ENCODE data around the gene MCM7.
A peak's percentile ranks its signal among the peaks of the same experiment; 100 is the strongest.

DNA sequence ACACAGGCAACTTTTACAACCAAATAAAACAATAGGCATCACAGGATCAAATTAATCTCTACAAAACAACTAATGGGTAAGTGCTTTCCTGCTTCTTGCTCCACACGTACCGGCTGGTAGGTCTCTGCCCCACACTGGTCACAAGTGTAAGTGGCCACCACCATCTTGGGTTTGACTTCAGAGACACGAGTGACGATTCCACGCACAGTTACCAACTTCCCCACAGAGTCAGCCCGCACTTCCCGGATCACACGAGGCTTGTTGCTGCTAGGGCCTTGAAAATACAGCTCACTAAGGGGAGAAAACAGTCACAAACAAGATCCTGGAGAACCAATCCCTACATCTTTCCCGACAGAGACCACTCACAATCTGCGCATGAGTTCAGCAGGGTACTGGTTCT lies 2.3 kb downstream of the MCM7 start:
- 0 out of 2 replicates have a peak, but pooled peaks have one; percentile 23 for TF ChIP-seq RBFOX2 (IDR thresholded peaks at IDR 0.05; ENCODE audit: low read depth, low read length)
- no peak for TF ChIP-seq ARHGAP35 (CRISPR knock-in tag; IDR thresholded peaks at IDR 0.05; ENCODE audit: borderline replicate concordance)
- TF ChIP-seq, protein P1, sequence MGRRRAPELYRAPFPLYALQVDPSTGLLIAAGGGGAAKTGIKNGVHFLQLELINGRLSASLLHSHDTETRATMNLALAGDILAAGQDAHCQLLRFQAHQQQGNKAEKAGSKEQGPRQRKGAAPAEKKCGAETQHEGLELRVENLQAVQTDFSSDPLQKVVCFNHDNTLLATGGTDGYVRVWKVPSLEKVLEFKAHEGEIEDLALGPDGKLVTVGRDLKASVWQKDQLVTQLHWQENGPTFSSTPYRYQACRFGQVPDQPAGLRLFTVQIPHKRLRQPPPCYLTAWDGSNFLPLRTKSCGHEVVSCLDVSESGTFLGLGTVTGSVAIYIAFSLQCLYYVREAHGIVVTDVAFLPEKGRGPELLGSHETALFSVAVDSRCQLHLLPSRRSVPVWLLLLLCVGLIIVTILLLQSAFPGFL (CRISPR knock-in tag; IDR thresholded peaks at IDR 0.05) = no peak
- TF ChIP-seq FOXP1 (IDR thresholded peaks at IDR 0.05) = no peak
- no peak for TF ChIP-seq FOXP1 (CRISPR knock-in tag; IDR thresholded peaks at IDR 0.05)
- no peak for TF ChIP-seq BRCA1 (CRISPR knock-in tag; IDR thresholded peaks at IDR 0.05)
- TF ChIP-seq FOXM1 (CRISPR knock-in tag; IDR thresholded peaks at IDR 0.05) = no peak
- TF ChIP-seq HNRNPLL (IDR thresholded peaks at IDR 0.05; ENCODE audit: low read depth, low read length, poor library complexity, severe bottlenecking) = no peak
- no peak for TF ChIP-seq SRF (IDR thresholded peaks at IDR 0.05; ENCODE audit: low read depth, low read length)
- no peak for TF ChIP-seq POLR2A (IDR thresholded peaks at IDR 0.05; ENCODE audit: insufficient read depth in 1 of 2, low read depth in 2 of 2, low read length in 2 of 2)
- TF ChIP-seq, protein P2, sequence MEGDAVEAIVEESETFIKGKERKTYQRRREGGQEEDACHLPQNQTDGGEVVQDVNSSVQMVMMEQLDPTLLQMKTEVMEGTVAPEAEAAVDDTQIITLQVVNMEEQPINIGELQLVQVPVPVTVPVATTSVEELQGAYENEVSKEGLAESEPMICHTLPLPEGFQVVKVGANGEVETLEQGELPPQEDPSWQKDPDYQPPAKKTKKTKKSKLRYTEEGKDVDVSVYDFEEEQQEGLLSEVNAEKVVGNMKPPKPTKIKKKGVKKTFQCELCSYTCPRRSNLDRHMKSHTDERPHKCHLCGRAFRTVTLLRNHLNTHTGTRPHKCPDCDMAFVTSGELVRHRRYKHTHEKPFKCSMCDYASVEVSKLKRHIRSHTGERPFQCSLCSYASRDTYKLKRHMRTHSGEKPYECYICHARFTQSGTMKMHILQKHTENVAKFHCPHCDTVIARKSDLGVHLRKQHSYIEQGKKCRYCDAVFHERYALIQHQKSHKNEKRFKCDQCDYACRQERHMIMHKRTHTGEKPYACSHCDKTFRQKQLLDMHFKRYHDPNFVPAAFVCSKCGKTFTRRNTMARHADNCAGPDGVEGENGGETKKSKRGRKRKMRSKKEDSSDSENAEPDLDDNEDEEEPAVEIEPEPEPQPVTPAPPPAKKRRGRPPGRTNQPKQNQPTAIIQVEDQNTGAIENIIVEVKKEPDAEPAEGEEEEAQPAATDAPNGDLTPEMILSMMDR (CRISPR knock-in tag; IDR thresholded peaks at IDR 0.05) = no peak
- TF ChIP-seq NFIC (IDR thresholded peaks at IDR 0.05; ENCODE audit: low read length) = no peak
- no peak for TF ChIP-seq MLLT10 (CRISPR knock-in tag; IDR thresholded peaks at IDR 0.05)

All from HepG2 (cell line).